Adrenal gland (tissue), 5 donors: ENCODE results near the gene MYO18B.

ENCODE experiments used
- POLR2A ChIP-seq, 2 donors: fragments of 450-650 bp; IDR thresholded peaks; one replicate each; pipeline ENCODE4 v1.6.1; 2017; ENCODE audit warnings: antibody characterized with exemption in 2 of 2, mild to moderate bottlenecking in 2 of 2, moderate library complexity in 1 of 2
- TF ChIP-seq, protein P1 (sequence below), 6 experiments: fragments of 450-650 bp in 4 of 6; fragments of 200-600 bp in 2 of 6; sonication (generic) in 1 of 6; IDR thresholded peaks; 1 replicate in 5 of 6; 2 replicates in 1 of 6; pipeline versions ENCODE4 v1.5.1 to v1.8.0; 2016 to 2021; ENCODE audit warnings: antibody characterized with exemption in 6 of 6, mild to moderate bottlenecking in 2 of 6, moderate library complexity in 1 of 6
- donor health status: DM: no; HTN: no; CAD: no.

DNA sequence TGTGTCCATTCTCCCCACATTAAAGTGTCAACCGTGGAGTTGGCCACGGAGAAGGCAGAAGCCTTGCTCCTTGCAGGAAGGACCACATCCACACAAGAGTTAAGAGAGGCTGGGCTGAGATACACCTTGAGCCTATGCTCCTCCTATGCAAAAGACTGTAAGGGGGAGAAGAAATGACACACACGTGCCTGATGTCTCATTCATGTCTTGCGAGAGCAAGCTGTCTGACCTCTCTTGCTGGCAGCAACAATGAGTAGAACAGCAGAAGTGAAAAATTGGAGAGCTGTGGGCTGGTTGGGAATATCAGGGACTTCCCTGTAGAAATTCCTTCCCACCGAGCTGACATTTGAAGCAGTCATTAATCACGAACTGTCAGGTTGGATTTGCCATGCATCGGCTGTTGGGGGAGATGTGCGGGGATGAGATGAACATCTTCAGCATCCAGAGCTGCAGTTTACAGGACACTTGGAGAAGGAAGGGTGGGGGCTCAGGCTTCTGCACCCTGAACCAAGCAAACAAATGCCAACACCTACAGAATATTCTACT lies 139.3 kb downstream of the MYO18B start:
- TF ChIP-seq, protein P1, sequence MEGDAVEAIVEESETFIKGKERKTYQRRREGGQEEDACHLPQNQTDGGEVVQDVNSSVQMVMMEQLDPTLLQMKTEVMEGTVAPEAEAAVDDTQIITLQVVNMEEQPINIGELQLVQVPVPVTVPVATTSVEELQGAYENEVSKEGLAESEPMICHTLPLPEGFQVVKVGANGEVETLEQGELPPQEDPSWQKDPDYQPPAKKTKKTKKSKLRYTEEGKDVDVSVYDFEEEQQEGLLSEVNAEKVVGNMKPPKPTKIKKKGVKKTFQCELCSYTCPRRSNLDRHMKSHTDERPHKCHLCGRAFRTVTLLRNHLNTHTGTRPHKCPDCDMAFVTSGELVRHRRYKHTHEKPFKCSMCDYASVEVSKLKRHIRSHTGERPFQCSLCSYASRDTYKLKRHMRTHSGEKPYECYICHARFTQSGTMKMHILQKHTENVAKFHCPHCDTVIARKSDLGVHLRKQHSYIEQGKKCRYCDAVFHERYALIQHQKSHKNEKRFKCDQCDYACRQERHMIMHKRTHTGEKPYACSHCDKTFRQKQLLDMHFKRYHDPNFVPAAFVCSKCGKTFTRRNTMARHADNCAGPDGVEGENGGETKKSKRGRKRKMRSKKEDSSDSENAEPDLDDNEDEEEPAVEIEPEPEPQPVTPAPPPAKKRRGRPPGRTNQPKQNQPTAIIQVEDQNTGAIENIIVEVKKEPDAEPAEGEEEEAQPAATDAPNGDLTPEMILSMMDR (IDR thresholded peaks at IDR 0.05) = no peak
- TF ChIP-seq POLR2A (IDR thresholded peaks at IDR 0.05) = no peak
